Astrocyte (in vitro differentiated cells and primary cell): ENCODE measurements around the gene ZNF555. TPM values are rescaled to one million over a fixed set of nuclear protein-coding genes. Genes with fewer than 3 reads are reported as not detected.

Experiments used
- DNase-seq: peaks from one replicate; pipeline ENCODE4 v3.0.0-alpha.2; 2010; ENCODE audit warnings: low read depth
- FAIRE-seq: peaks from 2 replicates; lab custom pipeline; 2011; peaks lifted over from hg19 to GRCh38; lab: Jason Lieb, UNC
- H2AFZ ChIP-seq: 2 replicates; pipeline ENCODE4 v1.6.0; 2012; ENCODE audit warnings: low read depth, low read length, inconsistent platforms
- H3K27ac ChIP-seq: 2 replicates; pipeline ENCODE4 v1.5.1; 2011; ENCODE audit warnings: low read depth, low read length, inconsistent platforms
- H3K27me3 ChIP-seq: 2 replicates; pipeline ENCODE4 v1.6.0; 2011; ENCODE audit warnings: low read length, inconsistent platforms; ENCODE audit not compliant: insufficient read depth
- H3K36me3 ChIP-seq: 2 replicates; pipeline ENCODE4 v1.5.1; 2011; ENCODE audit warnings: low read length, inconsistent platforms; ENCODE audit not compliant: insufficient read depth
- H3K4me1 ChIP-seq: 2 replicates; pipeline ENCODE4 v1.5.1; 2011; ENCODE audit warnings: low read length, inconsistent platforms; ENCODE audit not compliant: insufficient read depth
- H3K4me2 ChIP-seq: 2 replicates; pipeline ENCODE4 v1.6.0; 2012; ENCODE audit warnings: low read length, inconsistent platforms
- H3K4me3 ChIP-seq: 2 replicates; pipeline ENCODE4 v1.5.1; 2011; ENCODE audit warnings: low read depth, mild to moderate bottlenecking, low read length, inconsistent platforms; ENCODE audit not compliant: insufficient read depth
- H3K79me2 ChIP-seq: 2 replicates; pipeline ENCODE4 v1.6.0; 2012; ENCODE audit warnings: mild to moderate bottlenecking, low read length, inconsistent platforms; ENCODE audit not compliant: insufficient read depth
- H3K9ac ChIP-seq: 2 replicates; pipeline ENCODE4 v1.6.0; 2012; ENCODE audit warnings: mild to moderate bottlenecking, low read length, inconsistent platforms
- H3K9me3 ChIP-seq: 2 replicates; pipeline ENCODE4 v1.5.1; 2012; ENCODE audit warnings: low read depth, mild to moderate bottlenecking, low read length, inconsistent platforms; ENCODE audit not compliant: insufficient read depth
- H4K20me1 ChIP-seq: 2 replicates; pipeline ENCODE4 v1.6.0; 2012; ENCODE audit warnings: low read length, inconsistent platforms; ENCODE audit not compliant: insufficient read depth
- H3K27ac Mint-ChIP-seq: one replicate; pipeline ENCODE4 v1.8.0; 2021; ENCODE audit warnings: mild to moderate bottlenecking, mixed read lengths; ENCODE audit not compliant: unreplicated experiment
- H3K27me3 Mint-ChIP-seq: one replicate; pipeline ENCODE4 v1.8.0; 2021; ENCODE audit warnings: low read depth, mixed read lengths; ENCODE audit not compliant: unreplicated experiment
- H3K36me3 Mint-ChIP-seq: one replicate; pipeline ENCODE4 v1.8.0; 2021; ENCODE audit warnings: low read depth, mixed read lengths; ENCODE audit not compliant: unreplicated experiment
- H3K4me1 Mint-ChIP-seq: one replicate; pipeline ENCODE4 v1.8.0; 2021; ENCODE audit warnings: low read depth, mixed read lengths; ENCODE audit not compliant: unreplicated experiment
- H3K4me3 Mint-ChIP-seq: one replicate; pipeline ENCODE4 v1.8.0; 2021; ENCODE audit warnings: mild to moderate bottlenecking, moderate library complexity, mixed read lengths; ENCODE audit not compliant: unreplicated experiment
- H3K9me3 Mint-ChIP-seq: one replicate; pipeline ENCODE4 v1.8.0; 2021; ENCODE audit warnings: mild to moderate bottlenecking, mixed read lengths; ENCODE audit not compliant: unreplicated experiment
- EZH2 ChIP-seq: IDR thresholded peaks from 2 replicates; pipeline ENCODE4 v1.6.1; 2012; ENCODE audit warnings: mild to moderate bottlenecking, low read length, inconsistent platforms; ENCODE audit not compliant: insufficient read depth
- total RNA-seq: library from RNA; stranded (reverse); gene quantifications from 2 replicates; pipeline ENCODE4 v1.2.1, GENCODE V29; 2021
- TF ChIP-seq, protein P1 (sequence below): IDR thresholded peaks from 2 replicates; pipeline ENCODE4 v1.5.1; 2011; ENCODE audit warnings: low read depth, mild to moderate bottlenecking, inconsistent platforms, low read length, moderate library complexity; ENCODE audit not compliant: insufficient read depth

The ZNF555 gene
- total RNA-seq, 1 donor from 2014 or later, result 6.0 TPM

DNA sequence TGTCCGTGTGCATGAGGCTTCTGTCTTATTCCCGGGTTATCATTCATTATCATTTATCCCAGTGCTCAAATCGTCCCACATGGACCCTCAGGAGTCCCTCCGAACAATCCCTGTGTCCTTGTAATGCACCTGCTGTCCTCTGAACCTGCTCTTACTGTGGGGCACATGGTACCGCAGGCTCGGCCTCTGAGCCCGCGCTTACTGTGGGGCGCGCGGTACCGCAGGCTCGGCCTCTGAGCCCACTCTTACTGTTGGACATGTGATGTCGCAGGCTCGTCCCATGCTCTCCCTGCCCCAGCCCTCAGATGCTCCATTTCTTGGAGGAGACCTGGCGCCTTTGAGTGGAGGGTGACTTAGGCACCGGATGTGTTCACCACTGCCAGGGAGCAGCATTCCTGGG is 38.4 kb upstream of the ZNF555 start:
- no peak overlapping the region for H3K27ac Mint-ChIP-seq
- Histone ChIP-seq H2AFZ (no peak overlapping the region), H3K4me1 (no peaks in the 10 kb centered on the region), H3K4me2 (no peak overlapping the region), H3K9me3 (no peaks in the 10 kb centered on the region), H3K4me3 (no peak overlapping the region), H3K9ac (no peak overlapping the region), H3K27me3 (no peaks in the 10 kb centered on the region), H4K20me1 (no peaks in the 10 kb centered on the region), H3K27ac (no peak overlapping the region), H3K79me2 (no peaks in the 10 kb centered on the region), H3K36me3 (peaks cover 8% of the 10 kb centered on the region)
- H3K4me3 Mint-ChIP-seq, result no peak overlapping the region
- DNase-seq (no peak), FAIRE-seq (no peak)
- no peaks in the 10 kb centered on the region for H3K27me3 Mint-ChIP-seq
- no peaks in the 10 kb centered on the region for H3K4me1 Mint-ChIP-seq
- TF ChIP-seq EZH2, result no peak
- TF ChIP-seq, protein P1, sequence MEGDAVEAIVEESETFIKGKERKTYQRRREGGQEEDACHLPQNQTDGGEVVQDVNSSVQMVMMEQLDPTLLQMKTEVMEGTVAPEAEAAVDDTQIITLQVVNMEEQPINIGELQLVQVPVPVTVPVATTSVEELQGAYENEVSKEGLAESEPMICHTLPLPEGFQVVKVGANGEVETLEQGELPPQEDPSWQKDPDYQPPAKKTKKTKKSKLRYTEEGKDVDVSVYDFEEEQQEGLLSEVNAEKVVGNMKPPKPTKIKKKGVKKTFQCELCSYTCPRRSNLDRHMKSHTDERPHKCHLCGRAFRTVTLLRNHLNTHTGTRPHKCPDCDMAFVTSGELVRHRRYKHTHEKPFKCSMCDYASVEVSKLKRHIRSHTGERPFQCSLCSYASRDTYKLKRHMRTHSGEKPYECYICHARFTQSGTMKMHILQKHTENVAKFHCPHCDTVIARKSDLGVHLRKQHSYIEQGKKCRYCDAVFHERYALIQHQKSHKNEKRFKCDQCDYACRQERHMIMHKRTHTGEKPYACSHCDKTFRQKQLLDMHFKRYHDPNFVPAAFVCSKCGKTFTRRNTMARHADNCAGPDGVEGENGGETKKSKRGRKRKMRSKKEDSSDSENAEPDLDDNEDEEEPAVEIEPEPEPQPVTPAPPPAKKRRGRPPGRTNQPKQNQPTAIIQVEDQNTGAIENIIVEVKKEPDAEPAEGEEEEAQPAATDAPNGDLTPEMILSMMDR, result no peak
- no peaks in the 10 kb centered on the region for H3K9me3 Mint-ChIP-seq
- H3K36me3 Mint-ChIP-seq, result peaks cover 12% of the 10 kb centered on the region

DNA sequence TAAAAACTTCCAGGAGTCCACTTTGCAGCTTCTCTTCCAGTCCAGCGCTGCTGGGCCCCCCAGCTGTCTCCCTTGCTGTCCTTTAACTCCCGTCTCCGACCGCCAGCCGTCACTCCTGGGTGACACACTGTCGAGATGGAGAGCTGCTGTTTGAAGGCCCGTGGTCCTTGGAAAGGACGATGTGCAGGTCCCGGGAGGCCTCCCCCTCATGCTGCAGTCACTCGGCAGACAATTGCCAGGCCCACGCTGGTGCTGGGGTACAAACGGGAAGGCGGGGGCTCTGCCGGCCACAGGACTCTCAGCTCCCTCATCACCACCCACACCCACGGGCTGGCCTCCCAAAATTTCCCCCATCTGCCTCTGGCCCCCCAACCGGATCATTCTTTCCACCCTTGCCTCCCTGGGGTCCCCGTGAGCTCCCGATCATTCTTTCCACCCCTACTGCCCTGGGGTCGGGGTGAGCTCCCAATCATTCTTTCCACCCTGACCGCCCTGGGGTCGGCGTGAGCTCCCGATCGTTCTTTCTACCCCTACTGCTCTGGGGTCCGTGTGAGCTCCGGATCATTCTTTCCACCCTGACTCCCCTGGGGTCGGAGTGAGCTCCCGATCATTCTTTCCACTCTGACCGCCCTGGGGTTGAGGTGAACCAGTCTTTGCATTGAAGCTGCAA is 37.7 kb upstream of the ZNF555 start:
- H3K79me2 ChIP-seq, result no peaks in the 10 kb centered on the region
- no peaks in the 10 kb centered on the region for H4K20me1 ChIP-seq
- no peaks in the 10 kb centered on the region for H3K27me3 Mint-ChIP-seq
- peaks cover 12% of the 10 kb centered on the region for H3K36me3 Mint-ChIP-seq
- DNase-seq (no peak), FAIRE-seq (no peak)
- no peak overlapping the region for H3K9ac ChIP-seq
- H3K4me1 Mint-ChIP-seq, result no peaks in the 10 kb centered on the region
- no peaks in the 10 kb centered on the region for H3K9me3 Mint-ChIP-seq
- H3K4me3 ChIP-seq, result no peak overlapping the region
- H3K27ac Mint-ChIP-seq, result no peak overlapping the region
- H2AFZ ChIP-seq, result no peak overlapping the region
- no peak overlapping the region for H3K4me2 ChIP-seq
- no peak overlapping the region for H3K4me3 Mint-ChIP-seq
- TF ChIP-seq, protein P1, result no peak
- no peak for TF ChIP-seq EZH2
- H3K4me1 ChIP-seq, result no peaks in the 10 kb centered on the region
- no peaks in the 10 kb centered on the region for H3K27me3 ChIP-seq
- H3K27ac ChIP-seq, result no peak overlapping the region
- H3K36me3 ChIP-seq, result peaks cover 4% of the 10 kb centered on the region
- no peaks in the 10 kb centered on the region for H3K9me3 ChIP-seq

DNA sequence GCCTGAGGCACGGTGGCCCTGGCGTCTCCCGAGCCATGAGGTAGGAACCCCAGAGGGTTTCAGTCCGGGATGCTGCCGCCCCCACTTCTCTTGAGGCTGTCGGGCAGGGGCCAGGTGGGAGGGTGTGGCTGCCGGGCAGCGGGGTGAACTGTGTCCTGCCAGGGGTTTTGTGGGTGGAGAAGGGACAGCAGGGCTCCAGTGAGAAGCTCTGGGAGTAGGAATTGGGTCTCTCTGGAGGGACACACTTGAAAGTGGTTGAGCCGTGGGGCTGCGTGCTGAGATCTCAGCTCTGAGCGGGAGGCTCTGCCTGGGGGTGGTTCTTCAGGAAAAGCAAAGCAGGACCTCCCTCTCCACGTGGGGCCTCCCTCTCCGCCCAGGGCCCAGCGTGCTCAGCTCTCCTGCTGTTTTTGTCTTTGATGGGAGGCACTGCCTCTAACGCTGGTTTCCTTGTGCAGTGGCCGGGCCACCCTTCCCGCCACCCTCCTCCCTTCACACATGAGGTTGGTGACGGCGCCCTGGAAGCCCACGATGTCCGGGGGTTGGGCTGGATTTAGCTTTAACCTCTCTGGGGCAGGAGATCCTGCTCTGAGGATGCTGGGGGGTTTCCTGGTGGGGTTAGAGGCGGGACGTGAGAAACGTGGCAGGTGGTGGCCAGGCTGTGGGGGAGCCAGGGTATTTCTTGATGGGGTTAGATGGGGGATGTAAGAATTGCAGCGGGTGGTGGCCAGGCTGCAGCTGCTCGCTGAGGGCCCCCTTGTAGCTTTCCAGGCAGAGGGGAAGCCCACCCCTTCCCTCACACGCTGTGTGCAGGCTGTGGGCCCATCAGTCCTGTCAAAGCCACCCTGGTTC is 36.9 kb upstream of the ZNF555 start:
- DNase-seq (no peak), FAIRE-seq (no peak)
- H3K9ac ChIP-seq, result no peak overlapping the region
- no peaks in the 10 kb centered on the region for H3K4me1 Mint-ChIP-seq
- H3K4me1 ChIP-seq, result no peaks in the 10 kb centered on the region
- TF ChIP-seq, protein P1, result no peak
- no peak for TF ChIP-seq EZH2
- peaks cover 13% of the 10 kb centered on the region for H3K36me3 Mint-ChIP-seq
- peaks cover 4% of the 10 kb centered on the region for H3K36me3 ChIP-seq
- no peaks in the 10 kb centered on the region for H3K27me3 ChIP-seq
- H3K9me3 Mint-ChIP-seq, result no peaks in the 10 kb centered on the region
- H3K79me2 ChIP-seq, result no peaks in the 10 kb centered on the region
- H2AFZ ChIP-seq, result no peak overlapping the region
- no peaks in the 10 kb centered on the region for H3K9me3 ChIP-seq
- H3K27ac ChIP-seq, result no peak overlapping the region
- no peak overlapping the region for H3K4me3 Mint-ChIP-seq
- H3K27me3 Mint-ChIP-seq, result no peaks in the 10 kb centered on the region
- no peaks in the 10 kb centered on the region for H4K20me1 ChIP-seq
- no peak overlapping the region for H3K4me2 ChIP-seq
- no peak overlapping the region for H3K27ac Mint-ChIP-seq
- no peak overlapping the region for H3K4me3 ChIP-seq
